Kidney tubule cell (primary cell): ENCODE results near the gene PNP.
"Not testable (repeated sequence)": the region's sequence is repeated elsewhere in the genome, so short reads cannot be mapped to it uniquely, and the experiment has no call there.

Experiments
- DNase-seq: peaks from one replicate; pipeline ENCODE4 v3.0.0-alpha.2; 2018; ENCODE audit warnings: low spot score

The PNP gene

GRCh38 chr14:20492486-20492885, 23.3 kb downstream of the PNP start:
- no peak for DNase-seq

GRCh38 chr14:20493634-20494033, 24.4 kb downstream of the PNP start:
- DNase-seq = no peak

- peak; percentile 17 for DNase-seq
Measured at GRCh38 chr14:20494935-20495766, 25.9 kb downstream of the PNP start.

- no peak for DNase-seq
Measured at GRCh38 chr14:20498622-20499021, 29.4 kb downstream of the PNP start.

GRCh38 chr14:20499108-20499507, 29.9 kb downstream of the PNP start:
- DNase-seq = peak; percentile 17

- peak; percentile 41 for DNase-seq
Measured at GRCh38 chr14:20499881-20500280, 30.7 kb downstream of the PNP start.

GRCh38 chr14:20501346-20501745, 32.1 kb downstream of the PNP start:
- peak; percentile 32 for DNase-seq

GRCh38 chr14:20503898-20504297, 34.7 kb downstream of the PNP start:
- DNase-seq = peak; percentile 28

GRCh38 chr14:20506276-20506675, 37.1 kb downstream of the PNP start:
- DNase-seq = not testable (repeated sequence)

GRCh38 chr14:20506752-20507151, 37.5 kb downstream of the PNP start:
- not testable (repeated sequence) for DNase-seq

GRCh38 chr14:20507537-20507936, 38.3 kb downstream of the PNP start:
- DNase-seq = not testable (repeated sequence)

GRCh38 chr14:20508367-20508766, 39.2 kb downstream of the PNP start:
- DNase-seq = no peak

GRCh38 chr14:20512177-20512905, 43.1 kb downstream of the PNP start:
- DNase-seq = peak; percentile 44

GRCh38 chr14:20515846-20516245, 46.6 kb downstream of the PNP start:
- no peak for DNase-seq

- DNase-seq = no peak
Measured at GRCh38 chr14:20516921-20517320, 47.7 kb downstream of the PNP start.

GRCh38 chr14:20522332-20522731, 53.1 kb downstream of the PNP start:
- no peak for DNase-seq

GRCh38 chr14:20524027-20524426, 54.8 kb downstream of the PNP start:
- no peak for DNase-seq
